ENCODE results near the gene TSTD2.
"Not testable (repeated sequence)": the region's sequence is repeated elsewhere in the genome, so short reads cannot be mapped to it uniquely, and the experiment has no call there.

TSTD2 gene

DNA sequence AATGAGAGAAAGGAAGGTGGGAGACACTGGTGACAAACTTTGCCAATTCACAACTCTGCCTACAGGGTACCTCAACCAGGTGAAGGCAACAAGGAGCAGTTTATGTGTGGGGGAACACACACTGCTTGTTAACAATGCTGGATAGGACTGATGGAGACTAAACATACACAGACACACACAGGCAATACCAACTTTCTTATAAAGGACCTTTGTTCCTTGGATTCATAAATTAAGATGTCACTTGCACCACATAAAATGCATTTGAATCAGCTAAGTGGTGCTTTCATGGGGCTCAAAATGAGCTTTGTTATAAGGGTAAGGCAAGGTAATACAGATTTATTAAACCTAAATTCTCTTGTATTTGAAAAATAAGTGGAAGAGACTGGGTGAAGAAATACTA lies 4.0 kb downstream of the TSTD2 start:
- no peak for DNase-seq

DNA sequence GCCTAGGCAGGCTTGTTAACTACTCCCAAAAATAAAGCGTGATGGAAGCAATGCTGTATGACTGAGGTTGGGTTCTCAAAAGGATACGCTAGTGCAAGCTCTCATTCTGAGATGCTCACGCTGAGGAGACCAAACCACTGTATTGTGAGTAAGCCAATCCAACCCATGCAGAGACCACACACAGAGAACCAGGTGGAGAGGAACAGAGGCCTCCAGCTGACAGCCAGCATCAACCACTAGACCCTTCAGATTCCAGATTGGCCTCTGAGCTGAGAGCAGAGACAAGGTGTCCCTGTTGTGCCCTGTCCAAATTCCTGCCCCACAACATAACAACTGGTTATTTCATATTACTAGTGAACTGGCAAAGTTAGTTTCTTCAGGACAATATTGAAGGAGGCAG lies 4.5 kb downstream of the TSTD2 start:
- DNase-seq, result no peak

DNA sequence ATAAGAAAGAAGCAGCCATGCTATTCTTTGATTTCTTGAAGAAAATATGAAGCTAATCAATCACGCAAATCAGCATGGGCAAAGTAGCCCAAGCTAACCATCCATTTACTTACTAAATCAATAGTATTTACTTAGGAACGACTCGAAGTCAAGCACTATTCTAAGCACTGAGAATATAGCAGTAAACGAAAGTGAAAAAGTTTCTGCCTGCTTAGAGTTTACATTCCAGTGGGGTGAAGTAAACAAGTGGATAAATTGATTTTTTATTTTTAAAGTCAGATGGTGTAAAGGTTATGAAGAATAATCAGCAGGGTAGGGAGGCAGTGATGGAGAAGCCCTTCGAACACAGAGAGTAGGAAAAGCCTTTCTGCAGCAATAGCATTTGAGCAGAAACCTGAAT lies 5.5 kb downstream of the TSTD2 start:
- DNase-seq, result no peak

DNA sequence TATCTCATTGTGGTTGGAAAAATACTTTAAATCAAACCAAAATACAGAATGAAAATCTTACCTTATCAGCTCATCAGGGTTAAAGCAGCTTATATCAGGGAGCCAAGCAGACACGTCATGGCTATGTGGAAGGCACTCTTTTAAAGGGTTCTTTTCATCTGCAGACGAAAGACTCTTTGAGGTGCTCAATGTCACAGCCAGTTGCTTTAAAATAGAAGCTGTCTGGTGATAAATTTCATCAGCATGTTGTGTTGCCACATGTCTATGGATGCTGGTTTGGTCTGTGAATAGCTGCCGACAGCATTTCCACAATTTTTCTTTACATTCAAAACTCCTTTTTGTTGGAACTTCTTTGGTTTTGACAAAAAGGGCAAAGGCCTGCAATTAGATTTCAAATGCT lies 7.5 kb downstream of the TSTD2 start:
- DNase-seq, result no peak

DNA sequence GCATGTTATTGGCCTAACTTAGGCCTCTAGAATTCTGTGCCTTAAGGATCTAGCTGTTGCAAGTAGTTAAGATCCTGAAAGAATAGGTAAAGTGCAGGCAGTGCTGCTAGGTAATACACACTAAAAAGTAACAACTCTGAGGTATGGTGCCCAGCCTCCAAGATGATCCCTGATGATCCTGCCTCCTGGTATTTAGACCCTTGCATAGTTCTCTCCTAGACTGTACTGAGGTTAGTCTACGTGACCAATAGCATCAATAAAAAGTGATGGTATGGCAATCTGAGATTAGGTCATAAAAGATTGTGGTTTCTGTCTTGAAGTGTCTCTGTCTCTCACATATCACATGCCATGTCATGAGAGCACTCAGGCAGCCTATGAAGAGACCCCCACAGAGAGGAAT lies 9.2 kb downstream of the TSTD2 start:
- DNase-seq, result no peak

DNA sequence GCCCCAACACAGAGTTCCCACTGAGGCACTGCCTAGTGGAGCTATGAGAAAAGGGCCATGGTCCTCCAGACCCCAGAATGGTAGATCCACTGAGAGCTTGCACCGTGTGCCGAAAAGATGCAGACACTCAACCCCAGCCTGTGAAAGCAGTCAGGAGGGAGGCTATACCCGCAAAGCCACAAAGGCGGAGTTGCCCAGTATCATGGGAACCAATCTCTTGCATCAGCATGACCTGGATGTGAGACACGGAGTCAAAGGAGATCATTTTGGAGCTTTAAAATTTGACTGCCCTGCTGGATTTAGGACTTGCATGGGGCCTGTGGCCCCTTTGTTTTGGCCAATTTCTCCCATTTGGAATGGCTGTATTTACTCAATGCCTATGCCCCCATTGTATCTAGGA lies 10.7 kb downstream of the TSTD2 start:
- DNase-seq, result not testable (repeated sequence)

DNA sequence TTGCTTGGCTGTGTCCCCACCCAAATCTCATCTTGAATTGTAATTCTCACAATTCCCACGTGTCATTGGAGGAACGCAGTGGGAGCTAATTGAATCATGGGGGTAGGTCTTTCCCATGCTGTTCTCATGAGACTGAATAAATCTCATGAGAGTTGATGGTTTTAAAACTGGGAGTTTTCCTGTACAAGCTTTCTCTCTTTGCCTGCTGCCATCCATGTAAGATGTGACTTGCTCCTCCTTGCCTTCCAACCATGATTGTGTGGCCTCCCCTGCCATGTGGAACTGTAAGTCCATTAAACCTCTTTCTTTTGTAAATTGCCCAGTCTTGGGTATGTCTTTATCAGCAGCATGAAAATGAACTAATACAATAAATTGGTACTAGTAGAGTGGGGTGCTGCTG lies 13.1 kb downstream of the TSTD2 start:
- DNase-seq, result not testable (repeated sequence)

DNA sequence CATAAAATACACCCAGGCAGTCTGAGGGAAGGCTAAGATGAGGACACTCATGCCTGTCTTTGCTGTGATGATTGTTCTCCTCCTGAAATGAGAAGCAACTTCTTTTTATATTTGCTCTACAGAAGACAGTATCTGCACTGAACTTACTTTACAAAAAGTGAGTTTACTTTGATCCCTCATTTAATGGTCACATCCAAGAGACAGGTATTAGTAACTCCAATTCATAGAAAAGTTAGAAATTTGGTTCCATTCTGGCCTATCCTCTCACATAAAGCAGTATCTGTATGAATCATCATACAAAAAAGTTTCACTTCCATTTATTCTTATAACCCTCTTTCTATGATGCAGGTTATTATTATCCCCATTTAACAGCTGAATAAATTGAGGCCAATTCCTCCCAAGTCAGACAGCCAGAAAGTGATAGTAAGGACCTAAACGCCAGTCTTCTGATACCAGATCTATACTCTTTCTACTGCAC lies 15.2 kb downstream of the TSTD2 start:
- DNase-seq, result no peak

DNA sequence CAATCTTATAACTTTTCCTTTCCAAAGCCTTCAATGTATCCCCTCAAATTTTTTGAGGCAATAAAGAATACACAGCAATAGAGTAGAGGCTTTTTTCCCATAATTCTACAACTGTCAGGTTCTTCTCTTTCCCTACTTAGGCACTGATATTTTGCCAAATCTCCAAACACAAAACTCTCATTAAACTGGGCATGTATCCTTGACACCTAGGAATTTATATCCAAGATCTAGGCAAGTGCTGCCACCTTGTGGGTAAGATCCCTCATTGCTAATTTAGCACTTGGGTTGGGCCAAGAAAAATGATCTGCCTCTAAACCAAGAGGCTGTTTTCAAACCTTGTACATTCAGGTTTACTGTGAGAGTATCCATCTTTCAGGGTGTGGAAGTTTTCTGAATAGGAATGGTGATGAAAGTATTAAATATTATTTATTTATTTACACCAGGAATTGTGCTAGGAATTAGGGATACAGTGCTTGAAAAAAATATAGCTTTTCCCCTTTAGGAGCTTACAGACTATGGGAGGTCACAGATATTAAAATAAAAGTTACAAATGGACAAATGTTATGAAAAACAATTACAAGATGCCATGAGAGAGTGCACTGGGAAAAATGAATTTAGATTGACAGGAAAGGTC lies 17.6 kb downstream of the TSTD2 start:
- peak; percentile 45 to 46 for DNase-seq

DNA sequence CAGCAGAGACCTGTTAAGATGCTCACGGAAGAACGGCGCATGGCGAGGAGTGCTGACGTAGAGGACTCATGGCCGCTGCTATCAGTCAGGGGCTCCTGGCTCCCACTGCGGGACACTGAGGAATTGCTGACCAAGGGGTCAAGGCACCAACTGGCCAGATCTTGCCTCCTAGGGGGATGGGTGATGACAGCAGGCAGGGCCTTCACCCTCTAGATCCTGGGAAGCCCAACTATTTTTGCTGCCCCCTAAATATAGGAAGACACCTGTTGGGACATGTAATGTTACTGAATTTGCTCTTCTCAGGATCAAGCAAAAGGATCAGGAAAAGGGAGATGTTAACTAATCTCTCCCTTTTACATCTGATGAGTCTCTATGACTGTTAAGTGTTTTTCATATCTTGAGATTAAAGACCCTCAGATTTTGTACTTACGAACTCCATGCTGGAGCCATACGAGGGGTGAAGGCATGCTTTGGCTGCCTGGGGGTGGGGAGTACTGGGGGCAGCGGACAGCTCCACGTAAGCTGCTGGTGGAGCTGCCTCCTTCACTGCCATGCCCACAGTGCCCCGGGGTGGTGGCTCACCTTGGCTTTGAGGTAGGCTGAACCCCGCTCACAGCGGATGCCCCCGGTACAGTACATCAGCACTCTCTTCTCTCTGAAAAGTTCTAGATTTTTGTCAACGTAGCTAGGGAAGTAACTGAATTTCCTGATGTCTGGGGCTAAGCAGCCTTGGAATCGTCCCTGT lies 28.1 kb downstream of the TSTD2 start:
- no peak for DNase-seq

DNA sequence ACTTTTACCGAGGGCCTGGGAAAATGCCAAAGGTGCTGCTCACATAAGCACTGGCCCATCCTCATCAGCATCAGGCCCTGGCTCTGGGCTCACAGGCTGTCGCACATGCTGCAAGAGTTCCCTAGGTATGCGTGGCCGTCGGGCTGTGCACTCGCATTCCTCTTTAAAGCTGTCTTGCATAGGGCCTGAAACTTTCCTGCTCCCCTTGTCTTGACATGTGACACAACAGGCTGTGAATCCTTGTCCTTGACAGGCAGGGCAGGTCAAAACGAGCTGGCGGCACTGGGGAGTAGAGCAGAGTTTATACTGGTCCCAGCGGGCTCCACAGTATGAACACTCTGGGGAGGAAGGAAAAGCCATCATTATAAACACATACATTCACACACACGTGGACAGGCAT lies 30.7 kb downstream of the TSTD2 start:
- no peak for DNase-seq

DNA sequence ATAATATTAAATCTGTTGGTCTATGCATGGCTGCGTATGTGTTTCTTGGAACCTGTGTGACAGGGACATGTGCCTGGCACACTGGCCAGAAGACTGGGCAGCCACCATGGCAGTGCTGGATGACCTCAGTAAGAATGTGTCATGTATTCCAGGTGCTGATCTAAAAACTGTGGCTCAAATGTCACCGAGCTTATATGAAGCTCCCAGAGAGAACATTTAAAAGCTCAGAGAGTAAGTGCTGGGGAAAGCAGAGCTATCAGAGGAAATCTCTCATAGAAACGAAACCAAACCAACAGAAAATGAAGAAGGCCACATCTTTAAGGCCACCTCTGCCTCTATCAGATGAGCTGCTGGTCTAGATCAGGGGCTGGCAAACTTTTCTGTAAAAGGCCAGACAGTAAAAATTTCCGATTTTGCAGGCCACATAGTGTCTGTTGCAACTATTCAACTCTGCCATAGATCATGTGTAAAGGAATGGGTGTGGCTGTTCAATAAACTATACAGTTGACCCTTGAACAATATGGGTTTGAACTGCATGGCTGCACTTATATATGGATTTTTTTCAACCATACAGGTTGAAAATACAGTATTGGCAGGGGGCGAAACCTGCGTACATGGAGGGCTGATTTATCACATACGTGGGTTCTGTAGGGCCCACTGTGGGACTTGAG lies 31.8 kb downstream of the TSTD2 start:
- no peak for DNase-seq

DNA sequence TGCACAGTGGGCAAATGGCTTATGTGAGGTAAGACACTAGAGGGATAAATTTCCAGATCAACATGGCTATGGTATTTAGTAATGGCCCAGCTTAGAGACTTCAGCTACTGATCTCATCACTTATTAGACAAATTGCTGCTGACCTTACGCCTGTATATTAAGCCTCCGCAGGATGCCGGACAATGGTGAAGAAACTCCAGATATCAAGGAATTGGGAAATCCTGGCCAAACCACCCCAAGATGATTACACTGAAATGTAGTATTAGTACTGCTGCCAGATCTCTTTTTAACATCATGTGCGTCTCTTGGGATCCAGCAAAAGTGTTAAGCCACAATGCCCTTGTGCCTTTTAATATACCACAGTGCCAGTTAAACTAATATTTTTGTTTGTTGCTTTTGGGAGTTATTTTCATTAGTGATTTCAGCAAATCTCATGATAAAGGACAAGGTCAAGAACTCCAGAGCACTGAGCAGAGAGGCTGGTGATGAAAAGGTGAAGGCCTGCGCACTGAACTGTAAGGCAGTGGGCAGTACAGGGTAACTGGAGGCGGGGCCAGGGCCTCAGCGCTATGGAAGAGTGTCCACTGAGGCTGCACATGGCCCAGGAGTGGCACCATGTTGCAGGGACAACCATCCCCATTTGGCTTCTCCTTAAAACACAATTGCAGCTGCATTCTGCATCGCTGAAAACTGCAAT lies 32.5 kb downstream of the TSTD2 start:
- DNase-seq, result no peak

DNA sequence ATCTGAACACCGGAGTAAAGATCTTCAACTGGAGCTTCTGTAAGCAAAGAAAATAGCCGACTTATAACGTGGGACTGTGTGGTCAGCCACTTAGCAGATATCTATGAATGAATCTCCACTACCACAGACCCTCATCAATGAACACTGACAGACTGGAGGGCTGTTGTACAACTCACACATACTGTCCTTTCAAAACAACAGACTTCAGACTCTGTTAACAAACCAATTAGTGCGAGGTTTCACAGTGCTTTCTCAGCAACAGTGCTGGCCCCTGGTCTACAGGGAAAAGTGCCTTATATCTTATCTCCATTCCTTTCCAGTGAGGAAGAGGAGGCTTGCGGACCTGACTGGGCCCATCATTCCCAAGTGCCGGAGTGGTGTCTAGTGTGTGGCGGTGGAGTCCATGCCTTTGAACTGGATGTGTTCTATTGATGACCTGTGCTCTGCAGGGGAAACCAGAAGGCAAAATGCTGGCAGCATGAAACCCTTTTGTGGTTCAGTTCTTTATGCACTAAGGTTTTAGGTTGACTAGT lies 33.8 kb downstream of the TSTD2 start:
- DNase-seq, result no peak

DNA sequence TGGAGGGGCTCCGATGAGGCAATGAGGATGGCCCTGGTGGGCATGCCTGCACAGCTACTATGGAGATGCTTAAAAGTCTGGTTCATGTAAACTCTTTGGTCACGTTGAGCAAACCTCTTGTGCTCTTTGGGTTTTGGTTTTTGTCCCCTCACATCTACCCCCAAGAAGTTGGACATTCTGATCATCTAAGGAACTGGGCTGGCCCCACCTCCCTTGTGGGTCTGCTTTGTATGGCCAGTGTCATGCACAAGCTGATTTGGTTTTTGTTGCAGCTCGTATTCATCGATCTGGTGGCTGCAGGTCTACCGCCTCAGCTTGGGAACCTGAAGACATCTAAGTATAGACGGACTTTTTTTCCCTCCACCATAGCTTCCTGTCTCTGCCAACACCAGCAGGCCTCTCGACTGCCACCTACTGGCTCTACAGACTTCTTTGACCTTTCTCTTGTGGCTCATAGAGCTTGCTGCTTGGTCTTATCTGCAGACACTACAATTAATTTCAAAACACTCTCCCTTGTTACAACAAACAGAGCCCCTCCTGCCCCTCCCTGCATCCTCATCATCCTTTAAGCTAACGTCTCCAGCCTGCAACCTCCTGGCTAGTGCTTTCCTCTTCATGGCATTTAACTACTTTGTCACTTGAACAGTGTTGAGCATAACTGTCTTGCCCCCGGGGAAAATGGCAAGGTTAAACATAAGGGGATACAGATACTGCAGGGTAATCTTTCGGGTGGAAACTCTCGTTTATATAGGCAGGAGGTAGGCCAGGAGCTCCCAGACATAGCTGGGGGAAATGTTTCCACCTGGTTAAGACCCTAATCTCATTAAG lies 34.5 kb downstream of the TSTD2 start:
- DNase-seq, result peak; percentile 54 to 61

DNA sequence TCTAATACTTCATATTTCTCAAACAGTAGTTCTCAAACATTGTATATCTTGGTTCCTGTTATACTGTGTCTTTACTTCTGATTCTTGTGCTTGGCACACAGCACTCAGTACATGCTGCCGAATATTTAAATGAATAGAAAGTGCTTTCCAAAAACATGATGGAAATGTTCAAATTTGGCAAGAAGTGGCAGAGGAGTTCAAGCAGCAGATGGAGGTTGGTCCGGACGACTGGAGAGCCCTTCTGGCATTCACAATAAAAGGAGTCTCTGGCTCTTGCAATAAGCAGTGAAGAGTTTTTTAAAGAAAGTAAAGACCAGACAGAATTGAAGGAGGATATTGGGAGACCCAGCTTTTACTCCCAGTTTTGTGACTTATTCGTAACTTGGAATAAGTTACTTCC lies 36.3 kb downstream of the TSTD2 start:
- no peak for DNase-seq

DNA sequence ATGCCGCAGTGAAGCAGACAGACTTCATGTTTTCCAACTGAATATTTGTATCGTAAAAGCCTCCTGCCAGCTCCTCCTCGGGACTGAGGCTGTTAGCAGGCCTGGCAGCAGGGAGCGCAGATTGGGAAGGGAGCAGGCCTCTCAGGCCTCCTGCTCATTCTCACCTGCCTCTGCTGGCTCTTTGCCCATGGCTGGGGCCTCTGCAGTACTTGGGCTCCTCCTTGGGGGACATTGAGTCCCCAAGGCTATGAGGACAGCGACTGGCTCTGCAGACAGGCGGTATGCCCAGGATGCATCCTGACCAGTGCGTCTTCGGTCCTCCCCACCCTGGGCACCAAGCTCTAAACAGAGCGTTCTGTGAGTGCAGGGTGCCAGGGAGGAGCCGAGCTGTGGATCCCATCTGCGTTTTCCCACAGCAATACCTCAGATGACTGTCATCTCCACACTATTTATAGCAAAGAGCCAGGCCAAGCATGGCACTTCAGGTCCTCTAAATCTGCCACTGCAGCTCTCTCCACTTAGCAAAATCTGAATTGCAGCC lies 38.7 kb downstream of the TSTD2 start:
- no peak for DNase-seq

DNA sequence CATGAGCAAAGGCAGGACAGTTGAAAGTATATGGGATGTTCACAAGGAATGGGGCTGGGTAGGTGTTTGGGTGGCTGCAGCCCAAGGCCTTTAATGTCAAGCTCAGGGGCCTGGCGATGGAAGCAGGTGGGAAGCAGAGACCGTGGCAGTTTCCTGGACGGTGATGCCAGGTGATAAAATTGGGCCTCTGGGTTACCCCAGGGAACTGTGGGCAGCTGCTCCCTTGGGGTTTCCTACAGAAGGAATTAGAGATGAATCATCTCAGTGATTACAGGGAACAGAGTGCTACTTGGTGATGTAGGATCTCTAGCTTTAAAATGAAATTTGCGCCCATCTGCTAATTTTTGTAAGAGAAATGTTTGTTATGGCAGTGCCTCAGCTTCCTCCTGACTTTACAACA lies 39.2 kb downstream of the TSTD2 start:
- no peak for DNase-seq

DNA sequence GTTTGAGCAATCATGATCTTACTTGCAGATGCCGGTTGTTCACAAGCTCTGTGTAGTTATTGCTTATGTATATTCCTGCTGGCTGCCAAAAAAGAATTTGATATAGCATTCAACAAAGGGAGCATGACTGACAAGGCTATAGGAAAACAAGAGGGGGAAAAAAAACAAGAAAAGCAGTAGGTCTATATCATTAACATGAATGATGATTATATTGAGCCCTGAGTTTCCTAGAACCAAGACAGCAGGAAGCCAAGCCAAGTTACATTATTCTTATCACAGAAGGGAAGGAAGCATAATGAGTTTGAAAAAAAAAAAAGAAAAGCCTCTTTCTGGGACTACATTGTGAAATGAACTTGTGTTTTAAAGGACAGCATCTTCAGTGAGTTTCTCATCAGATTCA lies 41.0 kb downstream of the TSTD2 start:
- DNase-seq, result no peak

DNA sequence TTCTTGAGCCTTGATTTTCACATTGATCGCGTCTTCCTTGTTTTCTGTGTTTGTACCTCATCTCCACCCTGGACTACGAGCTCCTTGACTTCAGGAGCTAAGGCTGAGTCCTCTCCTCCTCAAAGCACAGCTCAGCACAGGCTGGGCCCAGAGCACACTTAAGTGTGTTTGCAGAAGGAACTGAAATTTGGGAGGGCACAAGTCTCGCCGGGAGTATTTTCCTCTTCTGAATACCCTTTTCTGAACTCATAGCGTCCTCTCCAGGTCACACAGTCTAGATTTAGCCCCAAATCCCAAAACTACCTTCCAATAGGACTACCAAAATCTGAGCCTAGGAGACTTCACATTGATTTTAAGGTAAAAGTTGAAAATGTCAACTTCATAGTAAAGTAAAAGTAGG lies 41.6 kb downstream of the TSTD2 start:
- no peak for DNase-seq

DNA sequence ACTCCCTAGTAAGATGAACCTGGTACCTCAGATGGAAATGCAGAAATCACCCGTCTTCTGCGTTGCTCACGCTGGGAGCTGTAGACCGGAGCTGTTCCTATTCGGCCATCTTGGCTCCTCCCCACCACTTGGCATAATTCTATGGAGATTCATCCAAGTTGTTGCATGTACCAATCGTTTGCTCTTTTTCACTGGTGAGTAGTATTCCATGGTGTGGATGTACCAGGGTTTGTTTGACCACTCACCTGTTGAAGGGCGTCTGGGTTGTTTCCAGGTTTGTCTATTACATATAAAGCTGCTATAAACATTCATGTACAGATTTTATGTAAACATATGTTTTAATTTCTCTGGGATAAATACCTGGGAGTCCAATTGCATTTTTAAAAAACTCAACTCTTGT lies 46.3 kb downstream of the TSTD2 start:
- not testable (repeated sequence) for DNase-seq

DNA sequence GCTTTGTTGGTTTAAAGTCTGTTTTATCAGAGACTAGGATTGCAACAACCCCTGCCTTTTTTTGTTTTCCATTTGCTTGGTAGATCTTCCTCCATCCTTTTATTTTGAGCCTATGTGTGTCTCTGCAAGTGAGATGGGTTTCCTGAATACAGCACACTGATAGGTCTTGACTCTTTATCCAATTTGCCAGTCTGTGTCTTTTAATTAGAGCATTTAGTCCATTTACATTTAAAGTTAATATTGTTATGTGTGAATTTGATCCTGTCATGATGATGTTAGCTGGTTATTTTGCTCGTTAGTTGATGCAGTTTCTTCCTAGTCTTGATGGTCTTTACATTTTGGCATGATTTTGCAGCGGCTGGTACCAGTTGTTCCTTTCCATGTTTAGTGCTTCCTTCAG lies 48.4 kb downstream of the TSTD2 start:
- not testable (repeated sequence) for DNase-seq

Measured in activated CD4-positive, alpha-beta T cell treated with anti-CD3 and anti-CD28 coated beads, Interleukin-2, amount 50 U/mL, for 4 hours (primary cell).